ENCODE data around the gene ARL8B.
"Not testable (repeated sequence)": the region's sequence is repeated elsewhere in the genome, so short reads cannot be mapped to it uniquely, and the experiment has no call there.

ARL8B gene

DNA sequence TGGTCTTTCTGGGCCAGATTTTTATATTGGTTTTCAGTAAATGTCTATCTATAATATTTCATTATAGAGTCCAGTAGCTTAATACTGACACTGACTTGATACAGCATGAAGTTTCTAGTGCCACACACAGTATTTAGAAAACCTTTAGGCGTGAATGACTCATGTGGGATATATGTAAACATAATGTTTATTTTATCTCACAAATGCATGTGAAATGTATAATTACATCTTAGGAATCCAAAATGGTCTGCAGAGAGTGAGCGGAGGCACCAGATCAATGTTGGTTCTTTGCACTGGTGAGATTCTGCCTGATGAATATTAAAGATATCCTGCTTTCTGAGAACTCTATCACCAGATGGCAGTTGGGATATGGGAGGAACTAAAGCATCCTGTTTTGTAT lies 56.9 kb downstream of the ARL8B start:
- H3K27me3 ChIP-seq (ENCODE audit: insufficient read depth, low read length, poor library complexity); H3K4me1 ChIP-seq (ENCODE audit: control insufficient read depth, low read depth, low read length); H3K4ac ChIP-seq (ENCODE audit: low read depth, low read length); H3K56ac ChIP-seq (ENCODE audit: low read length); H3K4me2 ChIP-seq (ENCODE audit: low read length); H3K4me3 ChIP-seq (ENCODE audit: low read length); H3K23ac ChIP-seq (ENCODE audit: low read length); H3K36me3 ChIP-seq (ENCODE audit: control insufficient read depth, insufficient read depth, low read length); H3K79me1 ChIP-seq (ENCODE audit: low read length); H3K18ac ChIP-seq (ENCODE audit: low read length); H4K5ac ChIP-seq (ENCODE audit: low read length); H2BK120ac ChIP-seq (ENCODE audit: low read depth, low read length); H4K8ac ChIP-seq (ENCODE audit: low read depth, low read length); H3K9ac ChIP-seq (ENCODE audit: low read length); H3K27ac ChIP-seq (ENCODE audit: low read depth, low read length); H2BK5ac ChIP-seq (ENCODE audit: low read length); DNase-seq; H2AK5ac ChIP-seq (ENCODE audit: low read length); H2BK15ac ChIP-seq (replicated peaks; ENCODE audit: low read depth); H3K79me2 ChIP-seq (ENCODE audit: control insufficient read depth, insufficient read depth, low read length): not testable (repeated sequence)
- WGBS (ENCODE audit: extremely low coverage, insufficient coverage, low lambda C conversion rate), result no CpG with 5 or more reads among the region's 2 CpGs

DNA sequence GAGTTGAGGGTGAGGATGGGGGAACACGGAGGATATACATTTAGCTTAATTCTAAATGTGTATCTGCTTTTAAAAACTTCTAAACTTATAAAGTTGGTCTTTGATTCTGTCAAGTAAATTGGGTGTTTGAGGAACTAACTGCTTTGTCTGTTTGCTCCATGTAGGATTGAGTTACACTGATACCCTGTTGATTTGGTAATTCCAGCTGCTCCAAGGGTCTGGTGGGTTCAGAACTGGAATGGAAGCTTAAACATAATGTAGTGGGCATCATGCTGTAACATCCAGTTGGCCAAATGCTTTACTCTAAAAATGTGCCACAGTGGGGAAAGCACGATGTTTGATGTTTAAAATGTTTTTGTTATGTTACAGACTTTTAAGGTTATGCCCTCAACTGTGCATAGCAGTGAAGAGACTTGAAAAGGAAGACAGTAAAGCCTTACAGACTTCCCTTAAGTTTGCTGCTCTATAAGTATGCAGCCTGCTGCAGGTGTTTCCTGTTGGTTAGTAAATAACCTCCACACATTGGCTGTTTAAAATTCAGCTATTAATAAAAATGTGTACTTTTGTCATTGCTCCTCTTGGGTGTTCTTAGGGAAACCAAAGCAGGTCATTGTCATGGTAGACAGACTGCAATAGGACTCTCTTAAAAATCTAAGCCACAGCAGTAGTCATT lies 59.5 kb downstream of the ARL8B start:
- Histone ChIP-seq H2BK15ac (replicated peaks; ENCODE audit: low read depth) (no peak overlapping the region), H4K5ac (ENCODE audit: low read length) (no peak overlapping the region), H3K56ac (ENCODE audit: low read length) (no peak overlapping the region), H3K27me3 (ENCODE audit: insufficient read depth, low read length, poor library complexity) (no peaks in the 10 kb centered on the region), H2AK5ac (ENCODE audit: low read length) (no peak overlapping the region), H3K27ac (ENCODE audit: low read depth, low read length) (no peak overlapping the region), H3K18ac (ENCODE audit: low read length) (no peak overlapping the region), H3K23ac (ENCODE audit: low read length) (no peak overlapping the region), H4K8ac (ENCODE audit: low read depth, low read length) (no peak overlapping the region), H2BK5ac (ENCODE audit: low read length) (no peak overlapping the region), H3K79me1 (ENCODE audit: low read length) (no peaks in the 10 kb centered on the region), H3K4ac (ENCODE audit: low read depth, low read length) (no peak overlapping the region), H3K36me3 (ENCODE audit: control insufficient read depth, insufficient read depth, low read length) (peaks cover 2% of the 10 kb centered on the region), H3K4me2 (ENCODE audit: low read length) (no peak overlapping the region), H3K4me3 (ENCODE audit: low read length) (no peak overlapping the region), H3K4me1 (ENCODE audit: control insufficient read depth, low read depth, low read length) (peaks cover 3% of the 10 kb centered on the region), H3K79me2 (ENCODE audit: control insufficient read depth, insufficient read depth, low read length) (no peaks in the 10 kb centered on the region), H2BK120ac (ENCODE audit: low read depth, low read length) (no peak overlapping the region), H3K9ac (ENCODE audit: low read length) (no peak overlapping the region)
- DNase-seq, result no peak
- no CpG with 5 or more reads among the region's 2 CpGs for WGBS (ENCODE audit: extremely low coverage, insufficient coverage, low lambda C conversion rate)

DNA sequence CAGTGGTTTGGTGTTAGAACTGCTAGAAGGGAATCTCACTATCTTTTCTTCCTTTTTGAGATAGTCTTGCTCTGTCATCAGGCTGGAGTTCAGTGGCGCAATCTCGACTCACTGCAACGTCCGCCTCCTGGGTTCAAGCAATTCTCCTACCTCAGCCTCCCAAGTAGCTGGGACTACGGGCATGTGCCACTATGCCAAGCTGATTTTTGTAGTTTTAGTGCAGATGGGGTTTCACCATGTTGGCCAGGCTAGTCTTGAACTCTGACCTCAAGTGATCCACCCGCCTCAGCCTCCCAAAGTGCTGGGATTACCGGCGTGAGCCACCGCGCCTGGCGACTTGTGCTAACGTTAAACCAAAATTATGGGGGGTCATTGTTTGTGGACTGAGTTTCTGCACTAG lies 61.6 kb downstream of the ARL8B start:
- not testable (repeated sequence) for H4K8ac ChIP-seq (ENCODE audit: low read depth, low read length); H3K4me2 ChIP-seq (ENCODE audit: low read length); H2BK120ac ChIP-seq (ENCODE audit: low read depth, low read length); H2AK5ac ChIP-seq (ENCODE audit: low read length); H3K27me3 ChIP-seq (ENCODE audit: insufficient read depth, low read length, poor library complexity); H3K9ac ChIP-seq (ENCODE audit: low read length); H4K5ac ChIP-seq (ENCODE audit: low read length); H3K56ac ChIP-seq (ENCODE audit: low read length); DNase-seq; H2BK5ac ChIP-seq (ENCODE audit: low read length); H3K18ac ChIP-seq (ENCODE audit: low read length); H3K4ac ChIP-seq (ENCODE audit: low read depth, low read length); H3K79me2 ChIP-seq (ENCODE audit: control insufficient read depth, insufficient read depth, low read length); H2BK15ac ChIP-seq (replicated peaks; ENCODE audit: low read depth); H3K23ac ChIP-seq (ENCODE audit: low read length); H3K27ac ChIP-seq (ENCODE audit: low read depth, low read length); H3K79me1 ChIP-seq (ENCODE audit: low read length); H3K4me3 ChIP-seq (ENCODE audit: low read length); H3K36me3 ChIP-seq (ENCODE audit: control insufficient read depth, insufficient read depth, low read length); H3K4me1 ChIP-seq (ENCODE audit: control insufficient read depth, low read depth, low read length)
- whole genome bisulfite sequencing (ENCODE audit: extremely low coverage, insufficient coverage, low lambda C conversion rate), result no CpG with 5 or more reads among the region's 12 CpGs

DNA sequence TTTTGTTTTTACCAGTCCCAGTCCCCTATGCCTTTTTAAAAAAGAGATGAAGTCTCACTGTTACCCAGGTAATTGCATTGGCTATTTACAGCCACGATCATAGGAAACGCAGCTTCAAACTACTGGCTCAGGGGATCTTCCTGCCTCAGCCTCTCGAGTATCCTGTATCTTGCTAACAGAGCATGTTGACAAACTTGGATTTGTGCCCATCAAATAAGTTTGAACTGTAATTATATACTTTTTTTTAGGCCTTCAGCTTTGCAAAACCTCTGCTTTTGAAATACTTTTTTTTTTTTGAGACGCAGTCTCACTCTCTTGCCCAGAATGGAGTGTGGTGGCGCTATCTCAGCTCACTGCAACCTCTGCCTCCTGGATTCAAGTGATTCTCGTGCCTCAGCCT lies 62.4 kb downstream of the ARL8B start:
- Histone ChIP-seq H3K4me2 (ENCODE audit: low read length) (no peak overlapping the region), H2AK5ac (ENCODE audit: low read length) (no peak overlapping the region), H2BK15ac (replicated peaks; ENCODE audit: low read depth) (no peak overlapping the region), H3K27me3 (ENCODE audit: insufficient read depth, low read length, poor library complexity) (no peaks in the 10 kb centered on the region), H3K4me1 (ENCODE audit: control insufficient read depth, low read depth, low read length) (peaks cover 5% of the 10 kb centered on the region), H3K36me3 (ENCODE audit: control insufficient read depth, insufficient read depth, low read length) (peaks cover 2% of the 10 kb centered on the region), H3K56ac (ENCODE audit: low read length) (no peak overlapping the region), H3K9ac (ENCODE audit: low read length) (no peak overlapping the region), H2BK120ac (ENCODE audit: low read depth, low read length) (no peak overlapping the region), H3K79me2 (ENCODE audit: control insufficient read depth, insufficient read depth, low read length) (peaks cover 11% of the 10 kb centered on the region), H3K4me3 (ENCODE audit: low read length) (no peak overlapping the region), H3K4ac (ENCODE audit: low read depth, low read length) (no peak overlapping the region), H4K5ac (ENCODE audit: low read length) (no peak overlapping the region), H3K27ac (ENCODE audit: low read depth, low read length) (no peak overlapping the region), H3K23ac (ENCODE audit: low read length) (no peak overlapping the region), H3K18ac (ENCODE audit: low read length) (no peak overlapping the region), H2BK5ac (ENCODE audit: low read length) (no peak overlapping the region), H3K79me1 (ENCODE audit: low read length) (peaks cover 7% of the 10 kb centered on the region), H4K8ac (ENCODE audit: low read depth, low read length) (no peak overlapping the region)
- WGBS (ENCODE audit: extremely low coverage, insufficient coverage, low lambda C conversion rate), result no CpG with 5 or more reads among the region's 6 CpGs
- DNase-seq, result no peak

DNA sequence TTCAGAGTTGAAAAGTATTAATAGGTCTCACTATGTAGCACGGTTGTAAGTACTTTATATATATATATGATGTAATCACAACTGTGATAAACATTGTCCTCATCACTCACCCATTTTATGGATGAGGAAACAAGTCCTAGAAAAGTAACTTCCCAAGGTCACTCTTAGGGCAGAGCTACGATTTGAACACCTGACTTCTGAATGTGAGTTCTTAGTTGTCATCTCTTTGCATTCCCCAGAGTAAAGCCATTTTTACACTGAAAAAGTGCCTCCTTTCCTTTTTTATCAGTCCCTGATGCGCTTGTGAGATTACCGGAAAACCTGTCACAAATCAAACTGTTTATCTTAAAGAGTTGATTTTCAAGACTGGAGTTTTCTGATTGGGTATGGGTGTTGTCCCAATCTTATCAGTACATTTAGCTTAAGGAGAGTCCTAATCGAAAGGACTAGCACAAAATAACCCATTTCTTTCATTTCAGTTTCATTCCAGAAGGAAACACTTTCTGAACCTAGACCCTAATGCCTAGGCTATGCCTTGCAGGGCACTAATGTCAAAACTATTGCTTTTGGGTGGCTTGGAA lies 63.1 kb downstream of the ARL8B start:
- H2BK5ac ChIP-seq (ENCODE audit: low read length), result no peak overlapping the region
- H3K27me3 ChIP-seq (ENCODE audit: insufficient read depth, low read length, poor library complexity), result no peaks in the 10 kb centered on the region
- peaks cover 2% of the 10 kb centered on the region for H3K36me3 ChIP-seq (ENCODE audit: control insufficient read depth, insufficient read depth, low read length)
- no peak overlapping the region for H3K4me2 ChIP-seq (ENCODE audit: low read length)
- no peak overlapping the region for H2BK15ac ChIP-seq (replicated peaks; ENCODE audit: low read depth)
- H3K4ac ChIP-seq (ENCODE audit: low read depth, low read length), result no peak overlapping the region
- WGBS (ENCODE audit: extremely low coverage, insufficient coverage, low lambda C conversion rate), result no CpG with 5 or more reads among the region's 5 CpGs
- H3K56ac ChIP-seq (ENCODE audit: low read length), result no peak overlapping the region
- no peak overlapping the region for H4K5ac ChIP-seq (ENCODE audit: low read length)
- no peak overlapping the region for H4K8ac ChIP-seq (ENCODE audit: low read depth, low read length)
- H3K18ac ChIP-seq (ENCODE audit: low read length), result no peak overlapping the region
- no peak overlapping the region for H3K4me3 ChIP-seq (ENCODE audit: low read length)
- no peak overlapping the region for H2BK120ac ChIP-seq (ENCODE audit: low read depth, low read length)
- peaks cover 7% of the 10 kb centered on the region for H3K79me1 ChIP-seq (ENCODE audit: low read length)
- DNase-seq, result no peak
- peaks cover 5% of the 10 kb centered on the region for H3K4me1 ChIP-seq (ENCODE audit: control insufficient read depth, low read depth, low read length)
- H3K23ac ChIP-seq (ENCODE audit: low read length), result no peak overlapping the region
- H3K9ac ChIP-seq (ENCODE audit: low read length), result no peak overlapping the region
- no peak overlapping the region for H2AK5ac ChIP-seq (ENCODE audit: low read length)
- H3K27ac ChIP-seq (ENCODE audit: low read depth, low read length), result no peak overlapping the region
- peaks cover 12% of the 10 kb centered on the region for H3K79me2 ChIP-seq (ENCODE audit: control insufficient read depth, insufficient read depth, low read length)

Measured in mesendoderm (in vitro differentiated cells).